Amniotic epithelial cell (primary cell): Measurements from ENCODE around the gene PBX3.

Experiments
- DNase-seq: peaks from one replicate; pipeline ENCODE4 v3.0.0-alpha.2; 2010; ENCODE audit warnings: low read depth

Gene PBX3

DNA sequence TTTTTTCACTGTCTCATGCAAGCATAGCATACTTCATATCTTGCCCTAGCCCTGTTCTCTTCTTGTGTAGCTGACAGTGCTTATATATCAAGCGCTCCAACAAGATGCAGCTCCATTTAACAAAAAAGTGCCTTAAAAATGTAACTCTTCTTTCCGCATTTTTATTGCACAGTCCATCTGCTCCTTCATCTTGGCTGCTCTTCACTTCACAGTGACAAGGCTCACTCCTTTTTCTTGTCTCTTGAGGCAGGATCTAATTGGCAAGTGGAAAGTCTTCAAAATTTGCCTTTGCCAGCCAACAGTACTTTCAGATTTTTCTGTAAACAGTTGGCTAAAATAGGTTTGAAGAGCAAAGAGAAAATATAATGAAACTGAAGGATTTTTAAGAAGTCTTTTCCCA is 161.8 kb downstream of the PBX3 start:
- no peak for DNase-seq

DNA sequence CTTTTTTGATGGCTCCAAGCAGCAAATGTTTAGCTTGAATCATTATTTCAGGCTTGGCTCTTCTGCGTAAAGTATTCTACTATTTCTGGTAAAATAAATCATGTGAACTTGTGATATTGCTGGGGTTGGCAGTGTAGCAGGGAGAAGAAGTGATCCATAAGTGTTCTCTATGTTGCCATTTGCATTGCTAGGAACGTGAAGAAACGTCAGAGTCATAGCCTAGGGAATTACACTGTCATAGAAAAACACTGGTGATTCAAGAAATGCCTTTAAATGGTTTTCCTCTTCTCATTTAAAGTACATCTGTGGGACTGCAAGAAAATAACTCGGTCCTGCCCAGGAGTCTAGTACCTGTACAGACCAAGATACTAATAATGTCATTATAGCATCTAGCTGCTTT is 162.3 kb downstream of the PBX3 start:
- no peak for DNase-seq

- no peak for DNase-seq
These were observed 163.1 kb downstream of the PBX3 start for GRCh38 chr9:125910286-125910685.

GRCh38 chr9:125911861-125912644 is 164.9 kb downstream of the PBX3 start:
- peak; percentile 48 for DNase-seq

GRCh38 chr9:125912667-125913066 is 165.5 kb downstream of the PBX3 start:
- no peak for DNase-seq

- DNase-seq: no peak
These were observed 166.4 kb downstream of the PBX3 start for GRCh38 chr9:125913551-125913950.

GRCh38 chr9:125914411-125914810 is 167.2 kb downstream of the PBX3 start:
- no peak for DNase-seq

DNA sequence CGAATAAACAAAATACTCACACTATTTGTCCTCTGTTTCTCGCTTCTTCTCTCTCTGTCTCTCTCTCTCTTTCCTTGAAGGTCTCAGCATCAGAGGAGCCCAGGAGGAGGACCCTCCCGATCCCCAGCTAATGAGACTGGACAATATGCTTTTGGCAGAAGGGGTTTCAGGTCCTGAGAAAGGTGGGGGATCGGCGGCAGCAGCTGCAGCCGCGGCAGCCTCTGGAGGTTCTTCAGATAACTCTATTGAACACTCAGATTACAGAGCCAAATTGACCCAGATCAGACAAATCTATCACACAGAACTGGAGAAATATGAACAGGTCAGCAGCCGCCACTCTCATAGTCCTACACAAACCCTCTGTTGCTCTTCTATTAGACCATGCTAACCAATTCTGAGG is 168.4 kb downstream of the PBX3 start:
- DNase-seq: no peak

- DNase-seq: no peak
These were observed 172.4 kb downstream of the PBX3 start for GRCh38 chr9:125919565-125919964.

DNA sequence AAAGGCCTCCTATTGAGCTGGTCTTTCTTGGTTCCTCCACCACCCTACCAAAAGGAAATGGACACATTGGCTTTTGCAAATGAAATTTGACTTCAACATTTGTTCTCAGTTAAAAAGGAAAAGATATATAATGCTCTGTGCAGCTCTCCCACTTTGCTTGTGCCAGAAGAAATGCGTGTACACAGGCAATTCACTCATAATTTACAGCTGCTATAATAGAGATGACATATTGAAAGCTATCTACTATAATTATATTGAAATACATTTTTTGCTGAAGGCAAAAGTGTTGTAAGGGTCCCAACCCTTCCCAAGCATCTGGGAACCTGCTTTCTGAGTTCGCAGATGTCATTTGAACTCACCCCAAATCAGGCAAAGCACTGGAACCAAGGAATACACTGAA is 173.2 kb downstream of the PBX3 start:
- no peak for DNase-seq

- DNase-seq: no peak
These were observed 175.7 kb downstream of the PBX3 start for GRCh38 chr9:125922854-125923253.

GRCh38 chr9:125924351-125924750 is 177.2 kb downstream of the PBX3 start:
- DNase-seq: no peak

DNA sequence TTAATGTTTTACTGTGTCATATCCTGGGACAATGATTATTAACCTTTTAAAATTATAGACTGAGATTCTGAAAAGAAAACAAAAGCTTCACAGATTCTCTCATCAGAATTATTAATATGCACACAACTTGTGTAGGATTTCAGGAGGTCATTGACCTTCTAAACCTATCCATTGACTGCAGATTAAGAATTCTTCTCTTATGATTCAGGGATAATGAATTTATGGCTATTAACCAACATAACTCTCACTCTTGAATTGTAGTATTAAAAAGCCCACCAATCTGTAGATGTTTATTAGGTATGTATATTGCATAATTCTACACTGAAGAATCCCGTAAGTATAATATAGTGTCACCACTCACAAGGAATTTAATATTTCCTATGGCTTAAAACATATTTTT is 179.8 kb downstream of the PBX3 start:
- DNase-seq: no peak

- DNase-seq: no peak
These were observed 182.7 kb downstream of the PBX3 start for GRCh38 chr9:125929846-125930245.

- DNase-seq: no peak
These were observed 184.0 kb downstream of the PBX3 start for GRCh38 chr9:125931211-125931610.

DNA sequence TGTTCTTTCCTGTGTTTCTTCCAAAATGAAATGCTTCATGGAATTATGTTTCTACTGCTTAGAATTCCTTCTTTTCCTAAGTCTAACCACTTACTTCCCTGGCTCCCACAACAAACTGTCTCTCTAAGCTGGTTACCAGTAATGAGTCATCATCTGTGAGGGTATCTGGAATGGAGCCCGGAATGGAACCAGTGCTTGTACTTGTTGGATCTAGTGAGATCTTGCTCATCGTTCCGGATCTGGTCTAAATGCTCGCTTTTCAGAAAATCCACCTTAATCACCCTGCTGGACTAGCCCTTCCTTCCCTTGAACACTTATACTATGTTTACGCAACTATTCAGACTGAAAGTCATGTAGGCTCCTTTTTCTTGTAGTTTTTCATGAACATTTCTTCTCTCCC is 184.8 kb downstream of the PBX3 start:
- DNase-seq: peak; percentile 99

DNA sequence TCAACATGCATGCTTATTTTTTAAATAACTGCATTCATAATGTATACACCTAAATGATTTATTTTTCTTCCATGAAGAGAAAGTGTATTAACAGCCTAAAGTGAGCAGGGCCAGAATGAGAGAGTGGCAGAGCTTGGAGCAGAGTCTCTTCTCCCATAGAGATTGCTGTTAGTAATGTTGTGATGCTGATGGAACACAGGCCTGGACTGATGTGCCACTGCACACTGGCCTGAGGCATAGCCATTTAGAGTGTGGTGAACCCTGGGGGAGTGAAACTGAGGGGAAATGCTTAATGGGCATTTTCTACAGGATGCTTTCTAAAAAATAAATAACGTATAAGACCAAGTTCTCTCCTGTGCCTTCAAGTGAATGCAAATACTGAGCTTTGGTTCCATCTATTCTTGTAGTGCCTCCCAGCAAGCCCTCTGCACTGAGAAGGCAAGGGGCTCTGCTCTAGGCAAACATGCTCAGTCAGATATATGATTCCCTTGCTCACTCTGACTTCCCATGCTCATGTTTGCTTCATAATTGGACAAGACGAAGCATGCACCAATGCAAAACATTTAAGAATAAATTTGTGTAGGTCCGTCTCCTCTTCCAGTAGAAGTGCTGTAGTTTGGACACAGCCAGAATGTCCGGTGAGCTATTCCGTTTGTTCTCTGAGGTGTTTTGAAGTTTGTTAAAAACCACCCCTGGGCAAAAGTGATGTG is 185.7 kb downstream of the PBX3 start:
- DNase-seq: no peak

- no peak for DNase-seq
These were observed 195.0 kb downstream of the PBX3 start for GRCh38 chr9:125942125-125942524.

- DNase-seq: no peak
These were observed 196.7 kb downstream of the PBX3 start for GRCh38 chr9:125943831-125944230.

GRCh38 chr9:125946397-125946796 is 199.2 kb downstream of the PBX3 start:
- no peak for DNase-seq

DNA sequence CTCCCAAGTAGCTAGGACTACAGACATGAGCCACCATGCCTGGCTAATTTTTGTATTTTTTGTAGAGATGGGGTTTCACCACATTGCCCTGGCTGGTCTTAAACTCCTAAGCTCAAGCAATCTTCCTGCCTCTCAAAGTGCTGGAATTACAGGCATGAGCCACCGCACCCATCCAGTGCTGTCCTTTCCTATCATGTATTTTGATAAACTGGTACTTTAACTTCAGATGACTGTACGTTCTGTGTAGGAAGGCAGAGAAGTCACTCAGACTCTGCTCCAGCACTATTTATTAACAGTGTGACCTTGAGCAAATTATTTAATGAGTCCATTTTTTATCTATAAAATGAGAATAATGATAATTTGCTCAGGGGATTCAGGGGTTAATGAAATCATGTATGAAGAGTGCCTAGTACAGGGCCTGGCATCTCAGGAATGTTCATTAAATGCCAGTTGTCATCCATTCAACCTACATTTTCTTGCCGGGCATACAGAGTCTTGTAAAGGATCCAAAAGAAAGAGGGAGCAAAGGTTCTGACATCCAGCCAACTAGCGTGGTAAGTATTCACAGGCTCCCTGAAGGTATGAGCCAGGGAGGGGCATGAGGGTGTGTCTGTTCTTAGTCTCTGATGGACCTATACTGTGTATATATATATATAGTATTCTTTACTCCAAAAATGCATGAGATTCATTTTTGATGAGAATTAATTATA is 201.9 kb downstream of the PBX3 start:
- no peak for DNase-seq

- DNase-seq: no peak
These were observed 202.7 kb downstream of the PBX3 start for GRCh38 chr9:125949703-125950460.
